M059J (cell line): ENCODE measurements around the gene ZMYM4. TPM values are rescaled to one million over a fixed set of nuclear protein-coding genes. Genes with fewer than 3 reads are reported as not detected.
"Not testable (repeated sequence)": the region's sequence is repeated elsewhere in the genome, so short reads cannot be mapped to it uniquely, and the experiment has no call there.

Source experiments
- DNase-seq: peaks from one replicate; pipeline ENCODE4 v3.0.0-alpha.2; 2012; ENCODE audit warnings: low read depth
- total RNA-seq: library from RNA; depleted of rRNA; stranded (reverse); fragments of >200 nt; shearing (Covaris generic); gene quantifications from 2 replicates; pipeline ENCODE4 v1.2.3, GENCODE V29; 2014; rRNA removed

ZMYM4 gene
- total RNA-seq: 20.1 and 36.1 TPM in 2 replicates

GRCh38 chr1:35268282-35269200 is at the start of gene ZMYM4:
Gene ZMYM4, plus strand, starts transcription at chr1:35268709. Its CDS starts 338 bp downstream, at chr1:35269047.
- peak; percentile 97 for DNase-seq

GRCh38 chr1:35220976-35221375 is 47.5 kb upstream of the ZMYM4 start:
- peak; percentile 22 for DNase-seq

GRCh38 chr1:35222322-35223083 is 46.0 kb upstream of the ZMYM4 start:
- DNase-seq: peak; percentile 5

GRCh38 chr1:35223084-35223630 is 45.4 kb upstream of the ZMYM4 start:
- DNase-seq: no peak

GRCh38 chr1:35226546-35226945 is 42.0 kb upstream of the ZMYM4 start:
- DNase-seq: no peak

GRCh38 chr1:35229587-35230360 is 38.7 kb upstream of the ZMYM4 start:
- no peak for DNase-seq

GRCh38 chr1:35231287-35231686 is 37.2 kb upstream of the ZMYM4 start:
- no peak for DNase-seq

GRCh38 chr1:35236772-35237171 is 31.7 kb upstream of the ZMYM4 start:
- DNase-seq: not testable (repeated sequence)

GRCh38 chr1:35243691-35244090 is 24.8 kb upstream of the ZMYM4 start:
- peak; percentile 20 for DNase-seq

- no peak for DNase-seq
These were observed 21.3 kb upstream of the ZMYM4 start for GRCh38 chr1:35247256-35247655.

GRCh38 chr1:35253941-35254340 is 14.6 kb upstream of the ZMYM4 start:
- DNase-seq: no peak

GRCh38 chr1:35255276-35255675 is 13.2 kb upstream of the ZMYM4 start:
- no peak for DNase-seq

- no peak for DNase-seq
These were observed 8.9 kb upstream of the ZMYM4 start for GRCh38 chr1:35259561-35259960.

GRCh38 chr1:35261412-35262120 is 6.9 kb upstream of the ZMYM4 start:
- no peak for DNase-seq

GRCh38 chr1:35264035-35264434 is 4.5 kb upstream of the ZMYM4 start:
- no peak for DNase-seq

GRCh38 chr1:35264871-35265270 is 3.6 kb upstream of the ZMYM4 start:
- peak; percentile 92 for DNase-seq

GRCh38 chr1:35266306-35266705 is 2.2 kb upstream of the ZMYM4 start:
- DNase-seq: no peak

- no peak for DNase-seq
These were observed 886 bp downstream of the ZMYM4 start for GRCh38 chr1:35269201-35269988.

- no peak for DNase-seq
These were observed 1.4 kb downstream of the ZMYM4 start for GRCh38 chr1:35269989-35270289.

GRCh38 chr1:35270836-35271235 is 2.3 kb downstream of the ZMYM4 start:
- DNase-seq: no peak
